HepG2 (cell line): ENCODE data around the gene GNG4. TPM values are rescaled to one million over a fixed set of nuclear protein-coding genes. Genes with fewer than 3 reads are reported as not detected.

Experiments
- ATAC-seq: fragments of 200-7000 bp; cut with Tn5 transposase; 3 replicates; pipeline ENCODE4 v1.9.1; 2020; ENCODE audit warnings: mild to moderate bottlenecking, moderate library complexity
- BruUV-seq: library from RNA; stranded (reverse); fragments of 400-500 nt; replicated peaks from 2 replicates; lab custom pipeline; 2021; lab: Mats Ljungman, UMichigan
- CTCF ChIA-PET: fragments of 300-600 bp; formaldehyde crosslinking; extraction: SDS; loops from one replicate; lab custom pipeline; 2021; ENCODE audit warnings: low total read pairs, inconsistent platforms, low intra/inter-chr PET ratio; lab: Yijun Ruan, JAX
- POLR2A ChIA-PET: fragments of 350-600 bp; sonication (Branson Sonifier 250); formaldehyde crosslinking; loops from one replicate; lab custom pipeline; 2020; ENCODE audit warnings: antibody characterized with exemption, inconsistent platforms; lab: Yijun Ruan, JAX
- DNase-seq: peaks from one replicate; pipeline ENCODE4 v3.0.0-alpha.2; 2015; ENCODE audit warnings: low spot score
- FAIRE-seq: peaks from 3 replicates; lab custom pipeline; 2011; peaks lifted over from hg19 to GRCh38; lab: Jason Lieb, UNC
- H2AFZ ChIP-seq: one replicate; pipeline ENCODE4 v1.6.1; 2011; ENCODE audit warnings: low read length, inconsistent platforms
- H3K27ac ChIP-seq: fragments of 300-600 bp; 3 replicates; pipeline ENCODE4 v1.8.0; 2011; ENCODE audit warnings: mixed run types, mild to moderate bottlenecking, mixed read lengths, low read length, inconsistent platforms; ENCODE audit not compliant: insufficient read depth; ENCODE audit errors: extremely low read length
- H3K27me3 ChIP-seq, 2 experiments: fragments of 200-600 bp in 1 of 2; 2 replicates in 1 of 2; 3 replicates in 1 of 2; pipeline versions ENCODE4 v1.6.0 to v1.8.0; 2011; ENCODE audit warnings: low read length in 2 of 2, mild to moderate bottlenecking in 2 of 2, moderate library complexity in 2 of 2, inconsistent platforms in 1 of 2; ENCODE audit not compliant: insufficient read depth in 2 of 2, control insufficient read depth in 1 of 2
- H3K36me3 ChIP-seq, 2 experiments: fragments of 200-600 bp in 1 of 2; replicated peaks in 1 of 2; 2 replicates in 1 of 2; 3 replicates in 1 of 2; pipeline versions ENCODE4 v1.5.1 to v1.8.0; 2011; ENCODE audit warnings: low read length in 2 of 2, inconsistent platforms in 1 of 2; ENCODE audit not compliant: insufficient read depth in 2 of 2, control insufficient read depth in 1 of 2
- H3K4me1 ChIP-seq: 2 replicates; pipeline ENCODE4 v1.5.1; 2012; ENCODE audit warnings: low read length, inconsistent platforms; ENCODE audit not compliant: insufficient read depth
- H3K4me2 ChIP-seq: 2 replicates; pipeline ENCODE4 v1.6.0; 2011; ENCODE audit warnings: low read depth, low read length, inconsistent platforms
- H3K4me3 ChIP-seq, 3 experiments: fragments of 200-600 bp in 1 of 3; sonication (generic), shearing (Covaris generic) in 1 of 3; replicated peaks in 1 of 3; 2 replicates each; pipeline ENCODE4 v1.5.1; 2011 to 2016; ENCODE audit warnings: low read length in 3 of 3, inconsistent platforms in 2 of 3, low read depth in 2 of 3, mild to moderate bottlenecking in 2 of 3, control low read depth in 1 of 3, mixed read lengths in 1 of 3; ENCODE audit not compliant: insufficient read depth in 1 of 3
- H3K79me2 ChIP-seq: one replicate; pipeline ENCODE4 v1.6.1; 2011; ENCODE audit warnings: low read length, inconsistent platforms; ENCODE audit not compliant: insufficient read depth
- H3K9ac ChIP-seq: 2 replicates; pipeline ENCODE4 v1.6.0; 2011; ENCODE audit warnings: mild to moderate bottlenecking, low read depth, low read length, inconsistent platforms; ENCODE audit not compliant: insufficient read depth
- H3K9me3 ChIP-seq: 2 replicates; pipeline ENCODE4 v1.5.1; 2012; ENCODE audit warnings: mild to moderate bottlenecking, low read length
- H4K20me1 ChIP-seq: 2 replicates; pipeline ENCODE4 v1.6.0; 2011; ENCODE audit warnings: inconsistent platforms, mild to moderate bottlenecking, low read length, moderate library complexity; ENCODE audit not compliant: insufficient read depth
- BCL6 ChIP-seq: IDR thresholded peaks from 2 replicates; pipeline ENCODE4 v1.6.1; 2016; ENCODE audit warnings: missing genetic modification reagents, missing compliant biosample characterization
- HDAC1 ChIP-seq: sonication (generic); formaldehyde crosslinking; IDR thresholded peaks from 2 replicates; pipeline ENCODE4 v1.5.1; 2020; ENCODE audit warnings: mild to moderate bottlenecking, missing genetic modification reagents
- NR2F6 ChIP-seq, 2 experiments: IDR thresholded peaks; 2 replicates each; pipeline ENCODE4 v1.6.1; 2016; ENCODE audit warnings: antibody characterized with exemption in 1 of 2, mild to moderate bottlenecking in 1 of 2
- PHF5A ChIP-seq: IDR thresholded peaks from one replicate; pipeline ENCODE4 v1.6.1; 2018; ENCODE audit warnings: low read depth, missing genetic modification reagents; ENCODE audit not compliant: unreplicated experiment
- SALL1 ChIP-seq: sonication (generic); formaldehyde crosslinking; IDR thresholded peaks from 2 replicates; pipeline ENCODE4 v1.8.0; 2022; ENCODE audit warnings: mild to moderate bottlenecking, missing genetic modification reagents
- SOX13 ChIP-seq, 3 experiments: fragments of 450-650 bp in 1 of 3; sonication (generic) in 1 of 3; formaldehyde crosslinking in 1 of 3; IDR thresholded peaks in 2 of 3; conservative IDR thresholded peaks in 1 of 3; 2 replicates each; pipeline versions ENCODE4 v1.5.0 to v1.6.1; 2016 to 2020; ENCODE audit warnings: antibody characterized with exemption in 1 of 3, mild to moderate bottlenecking in 1 of 3, missing compliant biosample characterization in 1 of 3, missing genetic modification reagents in 1 of 3, moderate library complexity in 1 of 3
- SOX6 ChIP-seq, 2 experiments: fragments of 450-650 bp in 1 of 2; sonication (generic) in 1 of 2; formaldehyde crosslinking in 1 of 2; IDR thresholded peaks; 2 replicates each; pipeline versions ENCODE4 v1.4.0 to v1.6.1; 2017 to 2020; ENCODE audit warnings: antibody characterized with exemption in 1 of 2, mild to moderate bottlenecking in 1 of 2, missing genetic modification reagents in 1 of 2
- ZFP1 ChIP-seq: IDR thresholded peaks from 2 replicates; pipeline ENCODE4 v1.6.1; 2016
- ZMYM2 ChIP-seq: sonication (generic); formaldehyde crosslinking; IDR thresholded peaks from 2 replicates; pipeline ENCODE4 v1.8.0; 2022; ENCODE audit warnings: mild to moderate bottlenecking, missing genetic modification reagents
- ZNF12 ChIP-seq: sonication (generic); formaldehyde crosslinking; IDR thresholded peaks from 2 replicates; pipeline ENCODE4 v1.5.0; 2020; ENCODE audit warnings: missing genetic modification reagents
- ZNF138 ChIP-seq: sonication (generic); formaldehyde crosslinking; IDR thresholded peaks from 2 replicates; pipeline ENCODE4 v1.5.0; 2020; ENCODE audit warnings: mild to moderate bottlenecking, low read depth, missing genetic modification reagents
- ZNF577 ChIP-seq: sonication (generic); formaldehyde crosslinking; IDR thresholded peaks from 2 replicates; pipeline ENCODE4 v1.4.0; 2020; ENCODE audit warnings: mild to moderate bottlenecking, low read depth, missing genetic modification reagents, borderline replicate concordance
- WGBS: methylation state at CpG from one replicate; pipeline ENCODE4 v1.1.6; 2017; ENCODE audit warnings: low lambda C conversion rate; 5-methylcytosine and 5-hydroxymethylcytosine counted together
- in situ Hi-C: cut with HindIII; loops from 2 replicates; pipeline ENCODE4 v1.10.0; 2017; ENCODE audit warnings: low pct_unique_long_range_greater_than_20kb; ENCODE audit not compliant: extremely low pct_ligation_motif_present
- intact Hi-C: fragments of 100-400 bp; cut with micrococcal nuclease; formaldehyde crosslinking; loops from one replicate; pipeline ENCODE4 v1.10.0; 2022; ENCODE audit not compliant: unreplicated experiment
- polyA plus RNA-seq, 8 experiments: library from polyadenylated mRNA; depleted of rRNA in 3 of 8; stranded (reverse) in 7 of 8; unstranded in 1 of 8; fragments of >200 nt; fragmentation: Illumina TruSeq in 4 of 8; extraction: Trizol in 4 of 8; gene quantifications; 2 replicates each; pipeline versions ENCODE4 v1.2.1 to v1.2.3, GENCODE V29; 2011 to 2016; ENCODE audit warnings: low read depth in 4 of 8, missing spikeins in 1 of 8, mixed read lengths in 1 of 8; ENCODE audit not compliant: insufficient read depth in 1 of 8
- total RNA-seq, 5 experiments: library from RNA; depleted of rRNA; stranded (reverse); fragments of >200 nt; fragmentation: Illumina TruSeq; extraction: Trizol; gene quantifications; 2 replicates each; pipeline ENCODE4 v1.2.3, GENCODE V29; 2016; ENCODE audit warnings: low read depth in 1 of 5
- TF ChIP-seq, protein P1 (sequence below): sonication (generic); formaldehyde crosslinking; IDR thresholded peaks from 2 replicates; pipeline ENCODE4 v1.8.1; 2022; ENCODE audit warnings: low read depth, mild to moderate bottlenecking, missing genetic modification reagents
- TF ChIP-seq, protein P2 (sequence below): sonication (generic); formaldehyde crosslinking; IDR thresholded peaks from 2 replicates; pipeline ENCODE4 v1.5.1; 2020; ENCODE audit warnings: mild to moderate bottlenecking, missing genetic modification reagents, moderate library complexity

Gene GNG4
- total and polyA plus RNA-seq, 2 of the 13 experiments (the other 11 are each of a cell fraction or from before 2014, with no cell fraction given), result 27.1 to 69.5 TPM

DNA sequence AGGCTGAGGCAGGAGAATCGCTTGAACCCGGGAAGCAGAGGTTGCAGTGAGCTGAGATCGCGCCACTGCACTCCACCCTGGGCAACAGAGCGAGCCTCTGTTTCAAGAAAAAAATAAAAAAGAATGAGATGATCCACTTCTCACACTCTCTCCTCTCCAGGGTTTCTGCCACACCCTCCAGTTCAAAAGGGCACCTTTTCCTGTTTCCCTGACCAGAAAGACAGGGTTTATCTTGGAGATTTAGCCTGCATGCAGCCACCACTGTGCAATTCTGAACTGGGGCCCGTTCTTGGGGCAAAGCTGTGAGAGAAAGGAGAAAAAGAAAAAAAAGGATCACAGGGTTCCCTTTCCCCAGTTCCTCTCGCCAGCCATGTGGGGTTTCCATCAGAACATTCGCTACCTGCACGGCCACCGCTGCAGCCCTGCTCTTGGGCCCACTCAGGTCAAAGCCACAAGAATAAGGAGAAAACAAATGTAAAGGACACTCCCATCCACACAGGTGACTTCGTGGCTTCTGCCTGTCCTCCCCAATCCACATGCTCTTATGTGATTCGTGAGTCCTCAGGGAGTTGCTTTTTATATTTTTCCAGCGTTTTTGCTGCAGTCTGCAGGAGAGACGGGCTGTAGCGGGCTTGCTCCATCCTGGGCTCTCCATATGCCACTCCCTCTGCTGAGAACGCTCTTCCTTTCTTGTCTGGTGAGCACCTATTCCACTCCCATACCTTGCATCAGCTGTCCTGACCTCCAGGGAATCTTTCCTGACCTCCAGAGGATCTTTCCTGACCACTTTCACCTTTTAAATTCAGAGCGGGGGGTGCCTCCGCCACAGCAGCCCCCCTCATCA is 26.4 kb downstream of the GNG4 start:
- ATAC-seq (peak; percentile 88), FAIRE-seq (peak; percentile 56), DNase-seq (peak; percentile 57)
- in situ Hi-C loops, result no loop called here
- Histone ChIP-seq H3K27ac (peak overlapping the region; percentile 69), H4K20me1 (peaks cover 18% of the 10 kb centered on the region), H3K9ac (peak overlapping the region; percentile 22; the same call in 1 of the 2 replicates), H3K9me3 (no peaks in the 10 kb centered on the region), H3K4me3 (peak overlapping the region; percentile 28 to 54 (median 45); a peak in 4 of 6 replicates), H2AFZ (no peak overlapping the region), H3K4me1 (peaks cover 49% of the 10 kb centered on the region), H3K79me2 (peaks cover 24% of the 10 kb centered on the region), H3K36me3 (peaks cover 0 to 11% of the 10 kb centered on the region in 2 experiments; a peak in 2 of 5 replicates), H3K4me2 (peak overlapping the region; percentile 79), H3K27me3 (no peaks in the 10 kb centered on the region)
- WGBS, result 29% methylated on average over 18 of the region's 18 CpGs
- intact Hi-C loops, result no loop called here
- CTCF ChIA-PET, result no interaction called here
- no TSS peak for BruUV-seq
- POLR2A ChIA-PET, result interaction anchor here (1.0 to 1.9 kb wide), 4 partner anchors 7 to 119 kb away, joined by 4 to 5 read pairs (median 4); partner anchors contain the start of gene B3GALNT2
- TF ChIP-seq PHF5A (peak; percentile 45), SOX13 (IDR thresholded peaks at IDR 0.05) (no peak), SOX13 (CRISPR knock-in tag; conservative IDR thresholded peaks at IDR 0.05 in 1 of 2, IDR thresholded peaks at IDR 0.05 in 1 of 2) (peak in 1 of 2 experiments; percentile 35; a peak in 1 of 4 replicates), NR2F6 (IDR thresholded peaks at IDR 0.05) (no peak), NR2F6 (CRISPR knock-in tag; IDR thresholded peaks at IDR 0.05) (peak; percentile 32; the same call in 1 of the 2 replicates), ZNF138 (CRISPR knock-in tag) (no peak), ZFP1 (CRISPR knock-in tag) (no peak), BCL6 (0 out of 2 replicates have a peak, but pooled peaks have one; percentile 26), HDAC1 (0 out of 2 replicates have a peak, but pooled peaks have one; percentile 21), ZMYM2 (CRISPR knock-in tag) (0 out of 2 replicates have a peak, but pooled peaks have one; percentile 37), ZNF577 (CRISPR knock-in tag) (no peak), SALL1 (CRISPR knock-in tag) (0 out of 2 replicates have a peak, but pooled peaks have one; percentile 7), ZNF12 (CRISPR knock-in tag) (no peak), SOX6 (IDR thresholded peaks at IDR 0.05) (no peak), SOX6 (CRISPR knock-in tag; IDR thresholded peaks at IDR 0.05) (0 out of 2 replicates have a peak, but pooled peaks have one; percentile 31)
- TF ChIP-seq, protein P1, sequence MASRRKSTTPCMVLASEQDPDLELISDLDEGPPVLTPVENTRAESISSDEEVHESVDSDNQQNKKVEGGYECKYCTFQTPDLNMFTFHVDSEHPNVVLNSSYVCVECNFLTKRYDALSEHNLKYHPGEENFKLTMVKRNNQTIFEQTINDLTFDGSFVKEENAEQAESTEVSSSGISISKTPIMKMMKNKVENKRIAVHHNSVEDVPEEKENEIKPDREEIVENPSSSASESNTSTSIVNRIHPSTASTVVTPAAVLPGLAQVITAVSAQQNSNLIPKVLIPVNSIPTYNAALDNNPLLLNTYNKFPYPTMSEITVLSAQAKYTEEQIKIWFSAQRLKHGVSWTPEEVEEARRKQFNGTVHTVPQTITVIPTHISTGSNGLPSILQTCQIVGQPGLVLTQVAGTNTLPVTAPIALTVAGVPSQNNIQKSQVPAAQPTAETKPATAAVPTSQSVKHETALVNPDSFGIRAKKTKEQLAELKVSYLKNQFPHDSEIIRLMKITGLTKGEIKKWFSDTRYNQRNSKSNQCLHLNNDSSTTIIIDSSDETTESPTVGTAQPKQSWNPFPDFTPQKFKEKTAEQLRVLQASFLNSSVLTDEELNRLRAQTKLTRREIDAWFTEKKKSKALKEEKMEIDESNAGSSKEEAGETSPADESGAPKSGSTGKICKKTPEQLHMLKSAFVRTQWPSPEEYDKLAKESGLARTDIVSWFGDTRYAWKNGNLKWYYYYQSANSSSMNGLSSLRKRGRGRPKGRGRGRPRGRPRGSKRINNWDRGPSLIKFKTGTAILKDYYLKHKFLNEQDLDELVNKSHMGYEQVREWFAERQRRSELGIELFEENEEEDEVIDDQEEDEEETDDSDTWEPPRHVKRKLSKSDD (CRISPR knock-in tag), result 0 out of 2 replicates have a peak, but pooled peaks have one; percentile 14
- TF ChIP-seq, protein P2, sequence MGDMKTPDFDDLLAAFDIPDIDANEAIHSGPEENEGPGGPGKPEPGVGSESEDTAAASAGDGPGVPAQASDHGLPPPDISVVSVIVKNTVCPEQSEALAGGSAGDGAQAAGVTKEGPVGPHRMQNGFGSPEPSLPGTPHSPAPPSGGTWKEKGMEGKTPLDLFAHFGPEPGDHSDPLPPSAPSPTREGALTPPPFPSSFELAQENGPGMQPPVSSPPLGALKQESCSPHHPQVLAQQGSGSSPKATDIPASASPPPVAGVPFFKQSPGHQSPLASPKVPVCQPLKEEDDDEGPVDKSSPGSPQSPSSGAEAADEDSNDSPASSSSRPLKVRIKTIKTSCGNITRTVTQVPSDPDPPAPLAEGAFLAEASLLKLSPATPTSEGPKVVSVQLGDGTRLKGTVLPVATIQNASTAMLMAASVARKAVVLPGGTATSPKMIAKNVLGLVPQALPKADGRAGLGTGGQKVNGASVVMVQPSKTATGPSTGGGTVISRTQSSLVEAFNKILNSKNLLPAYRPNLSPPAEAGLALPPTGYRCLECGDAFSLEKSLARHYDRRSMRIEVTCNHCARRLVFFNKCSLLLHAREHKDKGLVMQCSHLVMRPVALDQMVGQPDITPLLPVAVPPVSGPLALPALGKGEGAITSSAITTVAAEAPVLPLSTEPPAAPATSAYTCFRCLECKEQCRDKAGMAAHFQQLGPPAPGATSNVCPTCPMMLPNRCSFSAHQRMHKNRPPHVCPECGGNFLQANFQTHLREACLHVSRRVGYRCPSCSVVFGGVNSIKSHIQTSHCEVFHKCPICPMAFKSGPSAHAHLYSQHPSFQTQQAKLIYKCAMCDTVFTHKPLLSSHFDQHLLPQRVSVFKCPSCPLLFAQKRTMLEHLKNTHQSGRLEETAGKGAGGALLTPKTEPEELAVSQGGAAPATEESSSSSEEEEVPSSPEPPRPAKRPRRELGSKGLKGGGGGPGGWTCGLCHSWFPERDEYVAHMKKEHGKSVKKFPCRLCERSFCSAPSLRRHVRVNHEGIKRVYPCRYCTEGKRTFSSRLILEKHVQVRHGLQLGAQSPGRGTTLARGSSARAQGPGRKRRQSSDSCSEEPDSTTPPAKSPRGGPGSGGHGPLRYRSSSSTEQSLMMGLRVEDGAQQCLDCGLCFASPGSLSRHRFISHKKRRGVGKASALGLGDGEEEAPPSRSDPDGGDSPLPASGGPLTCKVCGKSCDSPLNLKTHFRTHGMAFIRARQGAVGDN (CRISPR knock-in tag), result peak; percentile 32
